Measurements from ENCODE around the gene DHX57. TPM values are rescaled to one million over a fixed set of nuclear protein-coding genes. Genes with fewer than 3 reads are reported as not detected.

DHX57 gene
- total and polyA plus RNA-seq, 2 donors = 13.8 to 14.0 TPM

DNA sequence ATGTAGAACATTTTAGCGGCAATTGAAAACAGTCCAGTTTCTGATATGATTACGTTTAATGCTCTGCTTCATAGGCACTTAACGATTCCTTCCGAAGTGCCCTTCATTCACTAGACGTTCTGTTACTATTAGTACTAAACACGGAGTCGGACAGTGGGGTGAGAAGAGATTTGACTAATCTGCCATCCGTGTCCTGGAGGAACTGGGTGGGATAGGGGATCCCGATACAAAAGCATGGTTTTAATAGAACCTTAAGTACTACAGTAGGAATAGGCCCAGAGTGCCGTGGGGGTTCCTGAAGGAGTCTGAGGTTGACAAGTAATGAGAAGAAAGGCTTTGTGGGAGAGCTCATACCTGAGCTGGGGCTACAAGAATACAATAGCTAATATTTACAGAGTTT, 673 bp upstream of the DHX57 start:
- Histone ChIP-seq H3K27me3 (ENCODE audit: control insufficient read depth in 2 of 2, insufficient read depth in 1 of 2, low read length in 1 of 2) (no peaks in the 10 kb centered on the region), H3K36me3 (ENCODE audit: control insufficient read depth in 2 of 2, insufficient read depth in 2 of 2, low read length in 1 of 2) (no peaks in the 10 kb centered on the region), H3K9me3 (ENCODE audit: control insufficient read depth in 2 of 2, insufficient read depth in 1 of 2, low read length in 1 of 2) (no peaks in the 10 kb centered on the region), H3K4me3 (ENCODE audit: low read length in 2 of 2) (peak overlapping the region; percentile 64 to 97), H3K4me1 (ENCODE audit: control insufficient read depth in 2 of 2, insufficient read depth in 2 of 2, low read length in 2 of 2) (peaks cover 12% of the 10 kb centered on the region in 2 donors), H3K27ac (ENCODE audit: low read depth in 1 of 2, low read length in 1 of 2) (no peak overlapping the region)
- no peak for DNase-seq (ENCODE audit: low read depth in 6 of 9, low spot score in 9 of 9)
- 51% methylated on average over 10 of the region's 10 CpGs for WGBS

DNA sequence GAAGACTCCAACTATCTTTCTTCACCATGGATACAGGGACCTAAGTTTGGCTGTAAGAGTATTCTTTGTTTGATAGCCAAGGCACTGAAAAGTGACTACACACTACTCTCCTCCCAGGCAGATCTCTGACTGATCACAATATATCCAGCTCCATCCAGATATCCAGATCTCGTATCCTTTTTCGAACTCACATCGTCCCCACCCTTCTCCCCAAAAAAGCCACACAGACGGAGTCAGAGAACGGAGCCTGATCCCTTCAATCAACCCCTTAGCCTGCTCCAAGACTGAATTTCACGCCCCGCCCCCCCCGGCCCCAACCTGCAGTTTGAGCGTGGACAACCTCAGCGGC, 533 bp downstream of the DHX57 start:
- peaks cover 12% of the 10 kb centered on the region in 2 donors for H3K4me1 ChIP-seq (ENCODE audit: control insufficient read depth in 2 of 2, insufficient read depth in 2 of 2, low read length in 2 of 2)
- H3K9me3 ChIP-seq (ENCODE audit: control insufficient read depth in 2 of 2, insufficient read depth in 1 of 2, low read length in 1 of 2) = peaks cover 0 to 3% of the 10 kb centered on the region in 2 donors
- no peak for DNase-seq (ENCODE audit: low read depth in 6 of 9, low spot score in 9 of 9)
- H3K27ac ChIP-seq (ENCODE audit: low read depth in 1 of 2, low read length in 1 of 2) = peak overlapping the region in 1 of 2 donors; percentile 34
- no peaks in the 10 kb centered on the region for H3K36me3 ChIP-seq (ENCODE audit: control insufficient read depth in 2 of 2, insufficient read depth in 2 of 2, low read length in 1 of 2)
- peak overlapping the region; percentile 64 to 97 for H3K4me3 ChIP-seq (ENCODE audit: low read length in 2 of 2)
- under 1% methylated on average over 10 of the region's 10 CpGs for WGBS
- H3K27me3 ChIP-seq (ENCODE audit: control insufficient read depth in 2 of 2, insufficient read depth in 1 of 2, low read length in 1 of 2) = no peaks in the 10 kb centered on the region

DNA sequence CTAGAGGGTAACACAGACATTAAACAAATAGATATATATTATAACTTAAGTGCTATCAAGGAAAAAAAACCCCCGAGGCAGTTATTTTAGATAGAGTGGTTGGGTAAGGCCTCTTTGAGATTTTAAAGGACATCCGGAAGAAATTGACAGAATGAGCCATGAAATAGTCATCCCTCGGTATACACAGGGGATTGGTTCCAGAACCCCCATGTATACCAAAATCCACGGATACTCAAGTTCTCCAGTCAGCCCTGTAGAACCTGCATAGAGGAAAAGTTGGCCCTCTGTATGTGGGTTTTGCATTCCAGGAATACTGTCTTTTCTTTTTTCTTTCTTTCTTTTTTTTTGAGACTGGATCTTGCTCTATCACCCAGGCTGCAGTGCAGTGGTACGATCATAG, 2.0 kb downstream of the DHX57 start:
- H3K4me1 ChIP-seq (ENCODE audit: control insufficient read depth in 2 of 2, insufficient read depth in 2 of 2, low read length in 2 of 2) = peaks cover 12% of the 10 kb centered on the region in 2 donors
- WGBS = 78% methylated on average over 5 of the region's 5 CpGs
- H3K27me3 ChIP-seq (ENCODE audit: control insufficient read depth in 2 of 2, insufficient read depth in 1 of 2, low read length in 1 of 2) = no peaks in the 10 kb centered on the region
- no peak for DNase-seq (ENCODE audit: low read depth in 6 of 9, low spot score in 9 of 9)
- no peaks in the 10 kb centered on the region for H3K36me3 ChIP-seq (ENCODE audit: control insufficient read depth in 2 of 2, insufficient read depth in 2 of 2, low read length in 1 of 2)
- H3K27ac ChIP-seq (ENCODE audit: low read depth in 1 of 2, low read length in 1 of 2) = no peak overlapping the region
- peaks cover 0 to 3% of the 10 kb centered on the region in 2 donors for H3K9me3 ChIP-seq (ENCODE audit: control insufficient read depth in 2 of 2, insufficient read depth in 1 of 2, low read length in 1 of 2)
- H3K4me3 ChIP-seq (ENCODE audit: low read length in 2 of 2) = no peak overlapping the region

DNA sequence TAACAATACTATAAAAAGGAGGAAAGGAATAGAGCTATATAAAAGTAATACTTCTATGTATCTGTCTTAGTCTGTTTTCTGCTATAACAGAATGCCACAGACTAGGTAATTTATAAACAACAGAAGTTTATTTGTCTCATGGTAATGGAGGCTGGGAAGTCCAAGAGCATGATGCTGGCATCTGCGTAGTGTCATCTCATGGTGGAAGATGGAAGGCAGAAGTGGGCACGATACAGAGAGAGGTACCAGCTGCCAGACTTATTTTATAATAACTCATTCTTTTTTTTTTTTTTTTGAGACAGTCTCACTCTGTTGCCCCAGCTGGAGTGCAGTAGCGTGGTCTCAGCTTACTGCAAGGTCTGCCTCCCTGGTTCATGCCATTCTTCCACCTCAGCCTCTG, 4.3 kb downstream of the DHX57 start:
- no peak for DNase-seq (ENCODE audit: low read depth in 6 of 9, low spot score in 9 of 9)
- Histone ChIP-seq H3K9me3 (ENCODE audit: control insufficient read depth in 2 of 2, insufficient read depth in 1 of 2, low read length in 1 of 2) (peaks cover 0 to 3% of the 10 kb centered on the region in 2 donors), H3K4me1 (ENCODE audit: control insufficient read depth in 2 of 2, insufficient read depth in 2 of 2, low read length in 2 of 2) (peaks cover 10 to 11% of the 10 kb centered on the region in 2 donors), H3K4me3 (ENCODE audit: low read length in 2 of 2) (no peak overlapping the region), H3K27me3 (ENCODE audit: control insufficient read depth in 2 of 2, insufficient read depth in 1 of 2, low read length in 1 of 2) (no peaks in the 10 kb centered on the region), H3K36me3 (ENCODE audit: control insufficient read depth in 2 of 2, insufficient read depth in 2 of 2, low read length in 1 of 2) (no peaks in the 10 kb centered on the region), H3K27ac (ENCODE audit: low read depth in 1 of 2, low read length in 1 of 2) (no peak overlapping the region)
- 98% methylated on average over 3 of the region's 3 CpGs for WGBS

DNA sequence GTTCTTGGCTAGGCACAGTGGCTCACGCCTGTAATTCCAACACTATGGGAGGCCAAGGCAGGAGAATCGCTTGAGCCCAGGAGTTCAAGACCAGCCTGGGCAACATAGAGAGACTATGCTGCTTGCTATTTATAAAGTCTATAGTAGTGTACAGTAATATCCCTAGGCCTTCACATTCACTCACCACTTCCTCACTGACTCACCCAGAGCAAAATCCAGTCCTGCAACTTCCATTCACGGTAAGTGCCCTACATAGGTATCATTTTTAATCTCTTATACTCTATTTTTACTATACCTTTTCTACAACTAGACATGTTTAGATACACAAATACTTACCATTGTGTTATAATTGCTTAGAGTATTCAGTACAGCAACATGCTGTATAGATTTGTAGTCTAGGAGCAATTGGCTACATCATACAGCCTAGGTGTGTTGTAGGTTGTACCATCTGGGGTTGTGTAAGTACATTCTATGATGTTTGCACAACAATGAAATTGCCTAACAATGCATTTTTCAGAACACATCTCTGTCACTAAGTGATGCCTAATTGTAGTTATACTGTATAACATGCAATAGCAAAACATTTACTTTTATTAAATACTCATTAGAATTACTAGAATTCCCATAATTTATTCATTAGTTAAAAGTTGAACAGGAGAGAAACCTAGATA, 8.8 kb downstream of the DHX57 start:
- H3K27me3 ChIP-seq (ENCODE audit: control insufficient read depth in 2 of 2, insufficient read depth in 1 of 2, low read length in 1 of 2) = no peaks in the 10 kb centered on the region
- H3K9me3 ChIP-seq (ENCODE audit: control insufficient read depth in 2 of 2, insufficient read depth in 1 of 2, low read length in 1 of 2) = peaks cover 0 to 3% of the 10 kb centered on the region in 2 donors
- H3K4me3 ChIP-seq (ENCODE audit: low read length in 2 of 2) = no peak overlapping the region
- peaks cover 0 to 5% of the 10 kb centered on the region in 2 donors for H3K36me3 ChIP-seq (ENCODE audit: control insufficient read depth in 2 of 2, insufficient read depth in 2 of 2, low read length in 1 of 2)
- WGBS = 98% methylated on average over 3 of the region's 3 CpGs
- H3K4me1 ChIP-seq (ENCODE audit: control insufficient read depth in 2 of 2, insufficient read depth in 2 of 2, low read length in 2 of 2) = no peaks in the 10 kb centered on the region
- no peak overlapping the region for H3K27ac ChIP-seq (ENCODE audit: low read depth in 1 of 2, low read length in 1 of 2)
- DNase-seq (ENCODE audit: low read depth in 6 of 9, low spot score in 9 of 9) = no peak

DNA sequence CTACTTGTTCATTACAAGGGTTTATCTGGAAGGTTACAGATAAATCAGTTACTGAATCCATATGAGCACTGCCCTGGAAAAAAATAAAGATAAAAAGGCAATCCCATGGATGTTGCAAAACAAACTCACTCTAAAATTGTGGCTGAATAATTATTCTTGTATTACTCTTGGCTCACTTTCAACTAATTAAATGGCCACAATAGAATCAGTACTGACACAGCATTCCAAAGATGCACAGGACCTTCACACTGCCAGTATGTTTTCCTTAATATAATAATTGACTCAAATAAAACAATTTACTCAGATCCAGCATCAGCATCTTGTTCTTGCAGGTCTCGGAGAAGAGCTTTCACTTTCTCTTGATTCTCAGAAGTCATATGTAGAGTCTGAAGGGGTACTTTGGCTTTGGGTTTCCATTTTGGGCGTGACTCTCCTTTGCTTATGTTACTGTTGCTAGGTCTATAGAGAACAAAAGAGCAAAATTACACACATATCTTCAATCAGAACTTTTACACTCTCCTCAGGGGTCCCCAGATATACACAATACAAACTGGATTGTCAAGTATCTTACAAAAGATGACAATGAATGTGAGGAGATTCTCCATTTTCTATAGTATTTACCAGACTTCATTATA, 12.6 kb downstream of the DHX57 start:
- no peak overlapping the region for H3K4me3 ChIP-seq (ENCODE audit: low read length in 2 of 2)
- DNase-seq (ENCODE audit: low read depth in 6 of 9, low spot score in 9 of 9) = no peak
- peaks cover 4 to 28% of the 10 kb centered on the region in 2 donors for H3K36me3 ChIP-seq (ENCODE audit: control insufficient read depth in 2 of 2, insufficient read depth in 2 of 2, low read length in 1 of 2)
- no peaks in the 10 kb centered on the region for H3K27me3 ChIP-seq (ENCODE audit: control insufficient read depth in 2 of 2, insufficient read depth in 1 of 2, low read length in 1 of 2)
- no peaks in the 10 kb centered on the region for H3K4me1 ChIP-seq (ENCODE audit: control insufficient read depth in 2 of 2, insufficient read depth in 2 of 2, low read length in 2 of 2)
- H3K9me3 ChIP-seq (ENCODE audit: control insufficient read depth in 2 of 2, insufficient read depth in 1 of 2, low read length in 1 of 2) = no peaks in the 10 kb centered on the region
- H3K27ac ChIP-seq (ENCODE audit: low read depth in 1 of 2, low read length in 1 of 2) = no peak overlapping the region
- 95% methylated on average over 2 of the region's 2 CpGs for WGBS

DNA sequence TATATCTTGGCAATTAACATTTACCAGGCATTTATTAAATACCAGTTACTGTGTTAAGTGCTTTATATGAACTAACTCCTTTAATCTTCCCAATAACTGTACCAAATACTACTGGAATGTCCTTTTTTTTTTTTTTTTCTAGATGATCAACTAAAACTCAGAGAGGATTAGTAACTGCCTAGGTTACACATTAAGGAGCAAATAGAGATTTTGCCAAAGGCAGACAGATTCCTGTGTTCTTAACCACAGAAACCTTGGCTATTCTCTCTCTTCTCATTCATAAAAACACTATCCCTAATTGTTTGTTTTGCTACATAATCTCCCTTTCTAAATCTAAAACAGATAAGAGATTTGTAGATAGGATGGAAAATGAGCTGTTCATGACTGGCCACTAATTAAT, 13.3 kb downstream of the DHX57 start:
- no peak for DNase-seq (ENCODE audit: low read depth in 6 of 9, low spot score in 9 of 9)
- Histone ChIP-seq H3K4me3 (ENCODE audit: low read length in 2 of 2) (no peak overlapping the region), H3K27me3 (ENCODE audit: control insufficient read depth in 2 of 2, insufficient read depth in 1 of 2, low read length in 1 of 2) (no peaks in the 10 kb centered on the region), H3K9me3 (ENCODE audit: control insufficient read depth in 2 of 2, insufficient read depth in 1 of 2, low read length in 1 of 2) (no peaks in the 10 kb centered on the region), H3K27ac (ENCODE audit: low read depth in 1 of 2, low read length in 1 of 2) (no peak overlapping the region), H3K4me1 (ENCODE audit: control insufficient read depth in 2 of 2, insufficient read depth in 2 of 2, low read length in 2 of 2) (no peaks in the 10 kb centered on the region), H3K36me3 (ENCODE audit: control insufficient read depth in 2 of 2, insufficient read depth in 2 of 2, low read length in 1 of 2) (peaks cover 4 to 33% of the 10 kb centered on the region in 2 donors)

DNA sequence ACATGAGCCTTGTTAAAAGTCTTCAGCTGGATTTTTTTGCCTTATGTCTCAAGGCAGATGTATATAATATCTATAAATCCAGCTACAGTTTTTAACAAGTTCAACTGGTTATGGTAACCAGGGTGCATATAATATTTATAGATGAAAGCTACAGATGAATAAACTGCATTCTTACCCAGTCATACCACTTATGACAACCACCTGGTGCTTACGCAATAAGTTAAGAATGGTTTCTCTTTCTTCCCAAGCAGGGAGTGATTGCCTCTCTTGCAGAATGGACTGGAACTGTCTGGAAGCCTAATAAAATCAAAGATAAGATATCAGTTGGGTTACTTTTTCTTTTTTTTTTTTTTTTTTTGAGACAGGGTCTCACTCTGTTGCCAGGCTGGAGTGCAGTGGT, 19.6 kb downstream of the DHX57 start:
- WGBS = 99% methylated on average over 1 of the region's 1 CpG
- H3K27me3 ChIP-seq (ENCODE audit: control insufficient read depth in 2 of 2, insufficient read depth in 1 of 2, low read length in 1 of 2) = no peaks in the 10 kb centered on the region
- no peak overlapping the region for H3K27ac ChIP-seq (ENCODE audit: low read depth in 1 of 2, low read length in 1 of 2)
- H3K4me1 ChIP-seq (ENCODE audit: control insufficient read depth in 2 of 2, insufficient read depth in 2 of 2, low read length in 2 of 2) = no peaks in the 10 kb centered on the region
- peaks cover 16 to 54% of the 10 kb centered on the region in 2 donors for H3K36me3 ChIP-seq (ENCODE audit: control insufficient read depth in 2 of 2, insufficient read depth in 2 of 2, low read length in 1 of 2)
- no peak overlapping the region for H3K4me3 ChIP-seq (ENCODE audit: low read length in 2 of 2)
- DNase-seq (ENCODE audit: low read depth in 6 of 9, low spot score in 9 of 9) = no peak
- H3K9me3 ChIP-seq (ENCODE audit: control insufficient read depth in 2 of 2, insufficient read depth in 1 of 2, low read length in 1 of 2) = no peaks in the 10 kb centered on the region

DNA sequence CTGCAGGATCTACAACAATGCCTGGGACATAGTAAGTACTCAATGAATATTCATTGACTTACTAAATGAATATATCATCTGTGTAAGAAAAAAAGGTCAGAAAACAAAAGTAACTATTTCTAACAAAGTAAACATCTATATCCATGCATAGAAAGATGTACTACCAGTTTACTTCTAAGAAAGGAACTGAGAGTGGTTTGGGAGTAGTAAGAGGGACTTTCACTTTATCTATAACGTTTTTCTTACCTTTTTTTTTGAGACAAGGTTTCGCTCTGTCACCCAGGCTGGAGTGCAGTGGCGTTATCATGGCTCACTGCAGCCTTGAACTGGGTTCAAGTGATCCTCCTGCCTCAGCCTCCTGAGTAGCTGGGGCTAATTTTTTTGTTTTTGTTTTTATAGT, 25.7 kb downstream of the DHX57 start:
- Histone ChIP-seq H3K27ac (ENCODE audit: low read depth in 1 of 2, low read length in 1 of 2) (no peak overlapping the region), H3K36me3 (ENCODE audit: control insufficient read depth in 2 of 2, insufficient read depth in 2 of 2, low read length in 1 of 2) (peaks cover 8 to 15% of the 10 kb centered on the region in 2 donors), H3K4me1 (ENCODE audit: control insufficient read depth in 2 of 2, insufficient read depth in 2 of 2, low read length in 2 of 2) (no peaks in the 10 kb centered on the region), H3K27me3 (ENCODE audit: control insufficient read depth in 2 of 2, insufficient read depth in 1 of 2, low read length in 1 of 2) (no peaks in the 10 kb centered on the region), H3K9me3 (ENCODE audit: control insufficient read depth in 2 of 2, insufficient read depth in 1 of 2, low read length in 1 of 2) (no peaks in the 10 kb centered on the region), H3K4me3 (ENCODE audit: low read length in 2 of 2) (no peak overlapping the region)
- no peak for DNase-seq (ENCODE audit: low read depth in 6 of 9, low spot score in 9 of 9)
- WGBS = 95% methylated on average over 3 of the region's 3 CpGs
